Measurements from ENCODE around the gene LMO1. TPM values are rescaled to one million over a fixed set of nuclear protein-coding genes. Genes with fewer than 3 reads are reported as not detected.

LMO1 gene
- total and polyA plus RNA-seq, 5 donors from 2014 or later = 0.24 TPM; not detected in 4

GRCh38 chr11:8219257-8220021 is 44.2 kb downstream of the LMO1 start:
- H3K4me1 Mint-ChIP-seq = no peaks in the 10 kb centered on the region
- ATAC-seq (ENCODE audit: low read depth in 2 of 2) (no peak), DNase-seq (peak in 1 of 3 donors; percentile 22)
- H3K36me3 ChIP-seq (ENCODE audit: control insufficient read depth, insufficient read depth, low read length) = no peaks in the 10 kb centered on the region
- H3K9me3 ChIP-seq (ENCODE audit: control insufficient read depth in 2 of 2, low read length in 2 of 2) = no peaks in the 10 kb centered on the region
- H3K27me3 Mint-ChIP-seq = peaks cover 7% of the 10 kb centered on the region
- no peaks in the 10 kb centered on the region for H3K4me1 ChIP-seq (ENCODE audit: control insufficient read depth, insufficient read depth, low read length, poor library complexity, severe bottlenecking)
- no peaks in the 10 kb centered on the region for H3K27me3 ChIP-seq (ENCODE audit: control insufficient read depth, insufficient read depth, low read length)
- no peak overlapping the region for H3K27ac Mint-ChIP-seq
- H3K36me3 Mint-ChIP-seq = no peaks in the 10 kb centered on the region
- peaks cover 0 to 1% (median 0%) of the 10 kb centered on the region in 7 donors for H3K9me3 Mint-ChIP-seq
- H3K27ac ChIP-seq (ENCODE audit: insufficient read depth, low read length, poor library complexity, severe bottlenecking) = no peak overlapping the region
- H3K4me3 Mint-ChIP-seq = no peak overlapping the region
- no peak overlapping the region for H3K4me3 ChIP-seq (ENCODE audit: low read depth, low read length)

- H3K9me3 Mint-ChIP-seq = peaks cover 0 to 1% (median 0%) of the 10 kb centered on the region in 7 donors
- peaks cover 7% of the 10 kb centered on the region for H3K27me3 Mint-ChIP-seq
- Histone ChIP-seq H3K9me3 (ENCODE audit: control insufficient read depth in 2 of 2, low read length in 2 of 2) (no peaks in the 10 kb centered on the region), H3K27me3 (ENCODE audit: control insufficient read depth, insufficient read depth, low read length) (no peaks in the 10 kb centered on the region), H3K4me3 (ENCODE audit: low read depth, low read length) (no peak overlapping the region), H3K36me3 (ENCODE audit: control insufficient read depth, insufficient read depth, low read length) (no peaks in the 10 kb centered on the region), H3K4me1 (ENCODE audit: control insufficient read depth, insufficient read depth, low read length, poor library complexity, severe bottlenecking) (no peaks in the 10 kb centered on the region), H3K27ac (ENCODE audit: insufficient read depth, low read length, poor library complexity, severe bottlenecking) (no peak overlapping the region)
- no peaks in the 10 kb centered on the region for H3K36me3 Mint-ChIP-seq
- H3K4me3 Mint-ChIP-seq = no peak overlapping the region
- H3K4me1 Mint-ChIP-seq = no peaks in the 10 kb centered on the region
- H3K27ac Mint-ChIP-seq = no peak overlapping the region
- DNase-seq = no peak
- no peak for ATAC-seq (ENCODE audit: low read depth in 2 of 2)
Measured at GRCh38 chr11:8218840-8219239, 44.8 kb downstream of the LMO1 start.

- Mint-ChIP-seq H3K27me3 (peaks cover 7% of the 10 kb centered on the region), H3K4me3 (no peak overlapping the region), H3K4me1 (no peaks in the 10 kb centered on the region), H3K36me3 (no peaks in the 10 kb centered on the region), H3K9me3 (peaks cover 0 to 1% (median 0%) of the 10 kb centered on the region in 7 donors), H3K27ac (no peak overlapping the region)
- no peaks in the 10 kb centered on the region for H3K9me3 ChIP-seq (ENCODE audit: control insufficient read depth in 2 of 2, low read length in 2 of 2)
- H3K4me1 ChIP-seq (ENCODE audit: control insufficient read depth, insufficient read depth, low read length, poor library complexity, severe bottlenecking) = no peaks in the 10 kb centered on the region
- no peak overlapping the region for H3K4me3 ChIP-seq (ENCODE audit: low read depth, low read length)
- no peak overlapping the region for H3K27ac ChIP-seq (ENCODE audit: insufficient read depth, low read length, poor library complexity, severe bottlenecking)
- no peaks in the 10 kb centered on the region for H3K36me3 ChIP-seq (ENCODE audit: control insufficient read depth, insufficient read depth, low read length)
- no peak for ATAC-seq (ENCODE audit: low read depth in 2 of 2)
- DNase-seq = no peak
- H3K27me3 ChIP-seq (ENCODE audit: control insufficient read depth, insufficient read depth, low read length) = no peaks in the 10 kb centered on the region
Measured at GRCh38 chr11:8218409-8218808, 45.3 kb downstream of the LMO1 start.

GRCh38 chr11:8217926-8218325 is 45.8 kb downstream of the LMO1 start:
- no peaks in the 10 kb centered on the region for H3K36me3 ChIP-seq (ENCODE audit: control insufficient read depth, insufficient read depth, low read length)
- H3K9me3 Mint-ChIP-seq = peaks cover 0 to 1% (median 0%) of the 10 kb centered on the region in 7 donors
- no peaks in the 10 kb centered on the region for H3K27me3 ChIP-seq (ENCODE audit: control insufficient read depth, insufficient read depth, low read length)
- no peak overlapping the region for H3K27ac Mint-ChIP-seq
- H3K36me3 Mint-ChIP-seq = no peaks in the 10 kb centered on the region
- no peak overlapping the region for H3K4me3 ChIP-seq (ENCODE audit: low read depth, low read length)
- H3K27me3 Mint-ChIP-seq = peaks cover 7% of the 10 kb centered on the region
- H3K4me1 ChIP-seq (ENCODE audit: control insufficient read depth, insufficient read depth, low read length, poor library complexity, severe bottlenecking) = no peaks in the 10 kb centered on the region
- no peak overlapping the region for H3K4me3 Mint-ChIP-seq
- DNase-seq (no peak), ATAC-seq (ENCODE audit: low read depth in 2 of 2) (no peak)
- H3K9me3 ChIP-seq (ENCODE audit: control insufficient read depth in 2 of 2, low read length in 2 of 2) = no peaks in the 10 kb centered on the region
- no peak overlapping the region for H3K27ac ChIP-seq (ENCODE audit: insufficient read depth, low read length, poor library complexity, severe bottlenecking)
- H3K4me1 Mint-ChIP-seq = no peaks in the 10 kb centered on the region

- Mint-ChIP-seq H3K9me3 (peaks cover 0 to 1% (median 0%) of the 10 kb centered on the region in 7 donors), H3K4me1 (no peaks in the 10 kb centered on the region), H3K36me3 (no peaks in the 10 kb centered on the region), H3K4me3 (no peak overlapping the region), H3K27ac (no peak overlapping the region), H3K27me3 (peaks cover 7% of the 10 kb centered on the region)
- no peaks in the 10 kb centered on the region for H3K9me3 ChIP-seq (ENCODE audit: control insufficient read depth in 2 of 2, low read length in 2 of 2)
- no peak overlapping the region for H3K4me3 ChIP-seq (ENCODE audit: low read depth, low read length)
- ATAC-seq (ENCODE audit: low read depth in 2 of 2) (no peak), DNase-seq (no peak)
- no peak overlapping the region for H3K27ac ChIP-seq (ENCODE audit: insufficient read depth, low read length, poor library complexity, severe bottlenecking)
- H3K27me3 ChIP-seq (ENCODE audit: control insufficient read depth, insufficient read depth, low read length) = no peaks in the 10 kb centered on the region
- H3K4me1 ChIP-seq (ENCODE audit: control insufficient read depth, insufficient read depth, low read length, poor library complexity, severe bottlenecking) = no peaks in the 10 kb centered on the region
- H3K36me3 ChIP-seq (ENCODE audit: control insufficient read depth, insufficient read depth, low read length) = no peaks in the 10 kb centered on the region
Measured at GRCh38 chr11:8217136-8217535, 46.5 kb downstream of the LMO1 start.

GRCh38 chr11:8213376-8213775 is 50.3 kb downstream of the LMO1 start:
- H3K36me3 Mint-ChIP-seq = no peaks in the 10 kb centered on the region
- peaks cover 6% of the 10 kb centered on the region for H3K27me3 Mint-ChIP-seq
- no peaks in the 10 kb centered on the region for H3K27me3 ChIP-seq (ENCODE audit: control insufficient read depth, insufficient read depth, low read length)
- H3K27ac Mint-ChIP-seq = no peak overlapping the region
- no peak overlapping the region for H3K4me3 ChIP-seq (ENCODE audit: low read depth, low read length)
- no peak overlapping the region for H3K4me3 Mint-ChIP-seq
- H3K9me3 Mint-ChIP-seq = peaks cover 0 to 2% (median 0%) of the 10 kb centered on the region in 7 donors
- no peak overlapping the region for H3K27ac ChIP-seq (ENCODE audit: insufficient read depth, low read length, poor library complexity, severe bottlenecking)
- ATAC-seq (ENCODE audit: low read depth in 2 of 2) (no peak), DNase-seq (no peak)
- H3K9me3 ChIP-seq (ENCODE audit: control insufficient read depth in 2 of 2, low read length in 2 of 2) = no peaks in the 10 kb centered on the region
- no peaks in the 10 kb centered on the region for H3K36me3 ChIP-seq (ENCODE audit: control insufficient read depth, insufficient read depth, low read length)
- H3K4me1 Mint-ChIP-seq = no peaks in the 10 kb centered on the region
- H3K4me1 ChIP-seq (ENCODE audit: control insufficient read depth, insufficient read depth, low read length, poor library complexity, severe bottlenecking) = no peaks in the 10 kb centered on the region

- H3K27ac Mint-ChIP-seq = no peak overlapping the region
- DNase-seq (peak in 1 of 3 donors; percentile 11), ATAC-seq (ENCODE audit: low read depth in 2 of 2) (no peak)
- Histone ChIP-seq H3K4me3 (ENCODE audit: low read depth, low read length) (no peak overlapping the region), H3K4me1 (ENCODE audit: control insufficient read depth, insufficient read depth, low read length, poor library complexity, severe bottlenecking) (no peaks in the 10 kb centered on the region), H3K27me3 (ENCODE audit: control insufficient read depth, insufficient read depth, low read length) (no peaks in the 10 kb centered on the region), H3K9me3 (ENCODE audit: control insufficient read depth in 2 of 2, low read length in 2 of 2) (no peaks in the 10 kb centered on the region), H3K36me3 (ENCODE audit: control insufficient read depth, insufficient read depth, low read length) (no peaks in the 10 kb centered on the region), H3K27ac (ENCODE audit: insufficient read depth, low read length, poor library complexity, severe bottlenecking) (no peak overlapping the region)
- no peaks in the 10 kb centered on the region for H3K36me3 Mint-ChIP-seq
- H3K4me1 Mint-ChIP-seq = peaks cover 0 to 8% (median 0%) of the 10 kb centered on the region in 4 donors
- peaks cover 32% of the 10 kb centered on the region for H3K27me3 Mint-ChIP-seq
- H3K4me3 Mint-ChIP-seq = no peak overlapping the region
- peaks cover 0 to 2% (median 0%) of the 10 kb centered on the region in 7 donors for H3K9me3 Mint-ChIP-seq
Measured at GRCh38 chr11:8209208-8209807, 54.4 kb downstream of the LMO1 start.

Measured in CD4-positive, CD25-positive, alpha-beta regulatory T cell (primary cell).